ENCODE measurements around the gene GPX3. TPM values are rescaled to one million over a fixed set of nuclear protein-coding genes. Genes with fewer than 3 reads are reported as not detected.

The GPX3 gene
- total RNA-seq, 1 experiment from 2014 or later, result 20.4 TPM

DNA sequence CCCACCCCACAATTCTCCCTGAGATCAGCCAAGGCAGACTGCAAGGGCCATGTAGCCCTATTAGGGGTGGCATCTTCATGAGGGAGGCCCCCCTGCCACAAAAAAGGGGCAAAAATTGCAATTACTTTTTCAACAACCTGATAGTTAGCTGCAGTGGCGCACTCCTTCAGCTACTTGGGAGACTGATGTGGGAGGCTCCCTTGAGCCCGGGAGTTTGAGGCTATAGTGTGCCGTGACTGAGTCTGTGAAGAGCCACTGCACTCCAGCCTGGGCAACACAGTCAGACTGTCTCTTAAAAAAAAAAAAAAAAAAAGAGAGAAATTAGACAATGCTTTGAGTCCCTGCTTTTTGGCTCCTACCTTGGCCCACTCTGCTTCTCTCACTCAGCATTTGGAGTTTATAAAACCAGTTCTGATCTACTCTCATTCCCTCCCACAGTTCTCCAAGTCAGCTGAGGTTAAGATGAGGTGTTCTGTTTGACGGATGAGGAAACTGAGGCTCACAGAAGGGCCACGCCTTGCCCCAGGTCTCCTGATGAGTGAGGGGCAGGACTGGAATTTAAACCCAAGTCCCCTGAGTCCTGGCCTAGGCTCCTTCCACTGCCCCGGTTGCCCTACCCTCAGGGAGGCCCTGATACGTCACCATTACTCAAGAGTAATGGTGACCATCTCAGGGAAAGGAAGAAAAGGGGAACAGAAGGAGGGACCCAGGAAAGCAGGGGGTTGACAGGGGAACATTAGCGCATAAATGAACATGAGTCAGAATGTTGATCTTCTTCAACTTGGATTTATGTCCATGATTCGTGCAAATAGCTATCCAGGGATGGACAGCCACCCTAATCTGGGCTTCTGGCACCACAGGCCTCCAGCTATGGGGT lies 9.0 kb downstream of the GPX3 start:
- H3K9ac ChIP-seq (ENCODE audit: extremely low read depth, insufficient read length, low read length), result no peak overlapping the region
- no peak overlapping the region for H2BK15ac ChIP-seq (ENCODE audit: low read depth, low read length)
- no peak overlapping the region for H3K14ac ChIP-seq (ENCODE audit: insufficient read depth, low read length)
- H3T11ph ChIP-seq (ENCODE audit: low read length), result no peak overlapping the region
- H4K8ac ChIP-seq (replicated peaks; ENCODE audit: insufficient read length, low read depth, low read length), result no peak overlapping the region
- no peaks in the 10 kb centered on the region for H3K23me2 ChIP-seq (ENCODE audit: insufficient read length, low read depth, low read length, poor library complexity, severe bottlenecking)
- no peak overlapping the region for H2BK20ac ChIP-seq (ENCODE audit: low read depth, low read length, poor library complexity, severe bottlenecking)
- Mint-ChIP-seq H3K27ac (no peak overlapping the region), H3K9me3 (no peaks in the 10 kb centered on the region; a peak in 1 of 5 replicates), H3K27me3 (ENCODE audit: low read depth) (no peaks in the 10 kb centered on the region; the same call in 1 of the 2 replicates), H3K4me1 (no peaks in the 10 kb centered on the region), H3K4me3 (no peak overlapping the region), H3K36me3 (ENCODE audit: insufficient read depth in 1 of 3, low read depth in 3 of 3) (peaks cover 0 to 35% (median 19%) of the 10 kb centered on the region in 3 experiments; a peak in 6 of 7 replicates)
- H3K79me2 ChIP-seq (ENCODE audit: insufficient read depth, low read length), result no peaks in the 10 kb centered on the region
- no peaks in the 10 kb centered on the region for H4K20me1 ChIP-seq (ENCODE audit: control insufficient read depth, insufficient read depth, insufficient read length)
- no peak overlapping the region for H2AK5ac ChIP-seq (ENCODE audit: insufficient read length, low read length)
- H3K4ac ChIP-seq (ENCODE audit: low read depth, low read length), result no peak overlapping the region
- H4K91ac ChIP-seq (ENCODE audit: insufficient read length, low read depth, low read length), result no peak overlapping the region
- no peaks in the 10 kb centered on the region for H3K79me1 ChIP-seq (ENCODE audit: insufficient read depth, low read depth, low read length, poor library complexity, severe bottlenecking)
- no peak for DNase-seq
- no peak overlapping the region for H4K5ac ChIP-seq (ENCODE audit: insufficient read length, low read depth, low read length)
- H2AFZ ChIP-seq (ENCODE audit: low read length), result no peak overlapping the region
- no peak overlapping the region for H2BK120ac ChIP-seq (ENCODE audit: low read depth, low read length, poor library complexity, severe bottlenecking)
- H3K4me1 ChIP-seq (ENCODE audit: insufficient read depth, low read length), result no peaks in the 10 kb centered on the region
- no peak overlapping the region for H3K18ac ChIP-seq (ENCODE audit: insufficient read length, low read depth, low read length)
- H3K27me3 ChIP-seq (ENCODE audit: insufficient read depth, low read length), result no peaks in the 10 kb centered on the region
- TF ChIP-seq, protein P1, sequence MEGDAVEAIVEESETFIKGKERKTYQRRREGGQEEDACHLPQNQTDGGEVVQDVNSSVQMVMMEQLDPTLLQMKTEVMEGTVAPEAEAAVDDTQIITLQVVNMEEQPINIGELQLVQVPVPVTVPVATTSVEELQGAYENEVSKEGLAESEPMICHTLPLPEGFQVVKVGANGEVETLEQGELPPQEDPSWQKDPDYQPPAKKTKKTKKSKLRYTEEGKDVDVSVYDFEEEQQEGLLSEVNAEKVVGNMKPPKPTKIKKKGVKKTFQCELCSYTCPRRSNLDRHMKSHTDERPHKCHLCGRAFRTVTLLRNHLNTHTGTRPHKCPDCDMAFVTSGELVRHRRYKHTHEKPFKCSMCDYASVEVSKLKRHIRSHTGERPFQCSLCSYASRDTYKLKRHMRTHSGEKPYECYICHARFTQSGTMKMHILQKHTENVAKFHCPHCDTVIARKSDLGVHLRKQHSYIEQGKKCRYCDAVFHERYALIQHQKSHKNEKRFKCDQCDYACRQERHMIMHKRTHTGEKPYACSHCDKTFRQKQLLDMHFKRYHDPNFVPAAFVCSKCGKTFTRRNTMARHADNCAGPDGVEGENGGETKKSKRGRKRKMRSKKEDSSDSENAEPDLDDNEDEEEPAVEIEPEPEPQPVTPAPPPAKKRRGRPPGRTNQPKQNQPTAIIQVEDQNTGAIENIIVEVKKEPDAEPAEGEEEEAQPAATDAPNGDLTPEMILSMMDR (conservative IDR thresholded peaks at IDR 0.05), result no peak
- H3K9me3 ChIP-seq (ENCODE audit: control insufficient read depth, low read depth, low read length), result no peaks in the 10 kb centered on the region
- H2BK12ac ChIP-seq (ENCODE audit: insufficient read length, low read depth, low read length), result no peak overlapping the region
- WGBS (ENCODE audit: extremely low coverage, insufficient read length, low lambda C conversion rate), result no CpG with 5 or more reads among the region's 9 CpGs
- no peak overlapping the region for H3K27ac ChIP-seq (ENCODE audit: insufficient read length, low read depth, low read length)
- no peak overlapping the region for H3K4me2 ChIP-seq (ENCODE audit: insufficient read depth, insufficient read length, low read length)
- no peak overlapping the region for H2BK5ac ChIP-seq (ENCODE audit: insufficient read length, low read length)
- no peak overlapping the region for H3K23ac ChIP-seq (ENCODE audit: insufficient read length, low read depth, low read length)
- H3K56ac ChIP-seq (ENCODE audit: insufficient read length, low read depth, low read length), result no peak overlapping the region

Data from H9 (cell line).